ENCODE results near the gene MB.
"Not testable (repeated sequence)": the region's sequence is repeated elsewhere in the genome, so short reads cannot be mapped to it uniquely, and the experiment has no call there.

Gene MB

DNA sequence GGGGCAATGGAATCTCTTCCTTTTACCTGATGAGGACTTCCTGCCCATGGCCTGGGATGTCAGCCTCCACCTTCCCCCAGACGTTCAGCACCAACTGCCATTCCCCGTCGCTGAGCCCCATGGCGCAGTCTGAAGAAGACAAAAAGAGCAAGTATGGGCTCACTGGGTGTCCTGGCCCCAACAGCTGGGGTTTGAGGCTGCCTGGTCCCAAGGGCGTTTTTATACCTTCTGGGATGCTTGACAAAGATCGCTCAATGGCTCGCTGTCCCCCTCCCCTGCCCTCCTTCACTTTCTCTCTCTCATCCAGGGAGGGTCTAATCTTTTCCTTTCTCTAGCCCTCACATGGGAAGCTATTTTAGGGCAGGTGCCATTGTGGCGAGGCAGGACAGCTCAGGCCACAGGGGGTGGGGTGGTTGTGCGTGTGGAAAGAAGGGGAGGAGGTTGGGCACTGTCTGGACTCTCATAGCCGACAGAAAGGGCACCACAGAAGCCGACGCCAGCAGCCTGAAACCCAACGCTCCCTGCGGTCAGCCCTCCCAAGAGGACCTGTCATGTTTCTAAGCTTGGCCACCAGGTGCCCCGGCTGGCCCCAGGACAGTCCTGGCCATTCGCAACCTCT lies at the start of gene MB:
TSS of gene MB (minus strand) at position 193 of the 619 bp plus-strand sequence. CDS start at position 121, 72 bp downstream.
- no peak for DNase-seq (ENCODE audit: low read depth)

- DNase-seq (ENCODE audit: low read depth) = not testable (repeated sequence)
These were observed 49.6 kb upstream of the MB start for GRCh38 chr22:35666699-35667098.

DNA sequence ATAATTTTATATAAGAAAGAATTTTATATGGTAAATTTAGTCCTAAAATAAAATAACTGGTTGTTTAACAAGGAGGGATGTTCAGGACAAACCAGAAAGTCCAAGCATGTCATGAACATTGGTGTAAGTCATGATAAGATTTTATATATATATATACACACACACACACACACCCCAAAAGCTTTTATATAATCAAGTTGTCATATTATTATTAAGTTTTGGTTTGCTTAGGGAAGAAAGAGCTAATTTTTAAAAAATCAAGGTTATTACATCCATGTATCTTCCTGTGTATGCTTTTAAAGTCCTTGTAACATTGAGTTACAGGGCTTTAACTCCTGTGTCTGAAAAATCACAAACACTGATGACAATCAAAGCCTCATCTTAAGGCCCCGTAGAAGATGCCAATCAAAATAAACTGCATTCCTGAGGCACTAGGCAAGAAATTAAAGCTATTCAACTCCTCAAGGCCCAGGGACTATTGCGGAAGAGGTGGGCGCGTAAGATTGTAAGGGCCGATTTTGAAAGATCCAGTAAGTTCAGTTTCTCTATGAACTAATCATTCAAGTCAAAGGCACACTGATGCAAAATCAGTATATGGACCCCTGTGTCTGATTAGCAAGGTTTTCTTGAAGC lies 47.9 kb upstream of the MB start:
- DNase-seq (ENCODE audit: low read depth) = no peak

- DNase-seq (ENCODE audit: low read depth) = no peak
These were observed 46.2 kb upstream of the MB start for GRCh38 chr22:35663371-35663770.

DNA sequence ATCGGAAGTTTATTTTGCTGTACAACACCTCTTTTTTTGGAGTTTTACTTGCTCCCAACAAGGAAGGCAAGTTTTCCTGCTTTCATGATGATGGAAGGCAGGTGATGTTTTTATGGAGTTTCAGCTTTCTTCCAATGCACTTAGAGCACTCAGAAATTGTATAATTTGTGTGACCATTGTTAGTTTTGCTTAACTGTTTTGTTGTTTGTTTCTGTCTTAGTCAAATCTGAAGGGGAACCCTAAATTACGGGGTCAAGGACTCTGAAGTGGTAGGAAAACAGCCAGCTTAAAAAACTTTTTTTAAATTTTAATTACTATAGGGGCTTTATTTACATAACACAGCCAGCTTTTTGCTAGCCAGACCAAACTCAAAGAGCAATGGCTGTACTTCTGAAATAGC lies 45.8 kb upstream of the MB start:
- no peak for DNase-seq (ENCODE audit: low read depth)

- no peak for DNase-seq (ENCODE audit: low read depth)
These were observed 44.3 kb upstream of the MB start for GRCh38 chr22:35661464-35661863.

DNA sequence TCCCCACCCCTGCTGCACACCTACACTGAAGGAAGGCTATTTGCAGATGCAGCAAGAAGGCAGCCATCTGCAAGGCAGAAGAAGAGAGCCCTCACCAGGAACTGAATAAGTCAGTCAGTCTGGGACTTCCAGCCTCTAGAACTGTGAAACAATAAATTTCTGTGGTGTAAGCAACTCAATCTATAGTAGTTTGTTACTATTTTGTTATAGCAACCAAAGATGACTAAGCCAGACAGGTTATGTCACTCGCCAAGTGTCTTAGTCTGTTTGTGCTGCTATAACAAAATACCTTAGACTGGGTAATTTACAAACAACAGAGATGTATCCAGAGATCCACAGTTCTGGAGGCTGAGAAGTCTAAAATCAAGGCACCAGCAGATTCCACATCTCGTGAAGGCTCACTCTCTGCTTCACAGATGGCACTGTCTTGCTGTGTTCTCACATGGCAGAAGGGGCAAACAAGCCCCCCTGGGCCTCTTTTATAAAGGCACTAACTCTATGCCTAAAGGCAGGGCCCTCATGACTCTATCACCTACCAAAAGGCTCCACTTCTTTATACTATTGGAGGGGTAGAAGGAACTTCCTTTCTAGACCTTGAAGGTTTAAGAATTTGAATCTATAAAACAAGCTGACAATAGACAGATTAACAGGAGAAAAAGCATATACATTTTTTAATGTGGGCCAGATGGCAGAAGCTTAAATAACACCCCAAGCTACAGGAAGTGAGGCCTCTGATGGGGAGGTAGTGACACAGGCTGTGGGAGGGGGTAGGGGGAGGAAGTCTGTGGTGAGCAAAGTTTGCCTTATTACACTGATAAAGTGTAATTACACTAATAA lies 43.4 kb upstream of the MB start:
- no peak for DNase-seq (ENCODE audit: low read depth)

DNA sequence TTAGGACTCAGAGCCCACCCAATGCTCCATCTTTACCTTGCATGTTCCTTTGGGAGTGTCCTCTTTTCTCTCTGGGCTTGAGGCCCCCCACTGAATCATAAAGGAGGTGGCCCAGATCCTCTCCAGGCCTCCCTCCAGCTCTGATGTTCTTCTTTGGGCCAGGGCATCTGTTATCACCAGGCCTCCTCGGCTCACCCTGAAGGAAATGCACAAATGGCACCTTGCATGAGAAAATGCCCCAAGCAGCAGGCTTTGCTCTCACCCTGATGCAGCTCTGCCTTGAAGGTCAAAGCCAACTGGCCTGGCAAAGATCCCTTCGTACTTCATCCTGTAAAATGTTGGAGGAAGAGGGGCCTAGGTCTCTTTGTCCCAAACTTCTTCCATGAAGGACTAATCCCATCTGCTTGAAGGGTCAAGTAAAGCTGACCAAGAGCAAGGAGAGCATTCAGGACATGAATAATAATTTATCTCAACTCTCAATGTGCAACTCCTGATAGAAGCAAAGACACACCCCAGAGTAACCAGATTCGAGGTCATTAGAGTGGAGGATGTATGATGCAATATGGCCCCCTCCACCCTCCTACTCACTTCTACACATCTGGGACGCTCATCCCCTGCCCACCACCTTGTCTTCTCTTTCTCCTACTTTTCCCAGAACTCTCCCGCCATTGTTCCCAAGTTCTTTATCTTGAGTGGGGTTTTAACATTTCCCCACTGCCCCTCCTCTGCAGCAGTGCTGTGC lies 40.6 kb upstream of the MB start:
- no peak for DNase-seq (ENCODE audit: low read depth)

GRCh38 chr22:35656284-35656752 lies 39.2 kb upstream of the MB start:
- DNase-seq (ENCODE audit: low read depth) = no peak

- no peak for DNase-seq (ENCODE audit: low read depth)
These were observed 36.7 kb upstream of the MB start for GRCh38 chr22:35653824-35654223.

DNA sequence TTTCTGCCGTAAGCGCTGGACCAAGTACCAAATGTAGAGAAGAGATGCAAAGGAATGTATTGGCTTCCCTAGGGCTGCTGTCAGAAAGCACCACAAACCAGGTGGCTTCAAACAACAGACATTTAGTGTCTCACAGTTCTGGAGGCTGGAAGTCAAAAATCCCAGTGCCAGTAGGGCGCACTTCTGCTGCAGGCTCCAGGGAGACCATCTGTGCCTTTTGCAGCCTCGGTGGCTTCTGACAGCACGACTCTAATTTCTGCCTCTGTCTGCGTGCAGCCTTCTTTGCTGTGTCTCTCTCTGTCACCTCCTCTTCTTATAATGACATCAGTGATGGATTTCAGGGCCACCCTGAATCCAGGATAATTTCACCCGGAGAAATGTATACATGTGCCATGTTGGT lies 34.0 kb upstream of the MB start:
- no peak for DNase-seq (ENCODE audit: low read depth)

GRCh38 chr22:35649636-35650250 lies 32.6 kb upstream of the MB start:
- no peak for DNase-seq (ENCODE audit: low read depth)

- DNase-seq (ENCODE audit: low read depth) = no peak
These were observed 32.0 kb upstream of the MB start for GRCh38 chr22:35649026-35649553.

DNA sequence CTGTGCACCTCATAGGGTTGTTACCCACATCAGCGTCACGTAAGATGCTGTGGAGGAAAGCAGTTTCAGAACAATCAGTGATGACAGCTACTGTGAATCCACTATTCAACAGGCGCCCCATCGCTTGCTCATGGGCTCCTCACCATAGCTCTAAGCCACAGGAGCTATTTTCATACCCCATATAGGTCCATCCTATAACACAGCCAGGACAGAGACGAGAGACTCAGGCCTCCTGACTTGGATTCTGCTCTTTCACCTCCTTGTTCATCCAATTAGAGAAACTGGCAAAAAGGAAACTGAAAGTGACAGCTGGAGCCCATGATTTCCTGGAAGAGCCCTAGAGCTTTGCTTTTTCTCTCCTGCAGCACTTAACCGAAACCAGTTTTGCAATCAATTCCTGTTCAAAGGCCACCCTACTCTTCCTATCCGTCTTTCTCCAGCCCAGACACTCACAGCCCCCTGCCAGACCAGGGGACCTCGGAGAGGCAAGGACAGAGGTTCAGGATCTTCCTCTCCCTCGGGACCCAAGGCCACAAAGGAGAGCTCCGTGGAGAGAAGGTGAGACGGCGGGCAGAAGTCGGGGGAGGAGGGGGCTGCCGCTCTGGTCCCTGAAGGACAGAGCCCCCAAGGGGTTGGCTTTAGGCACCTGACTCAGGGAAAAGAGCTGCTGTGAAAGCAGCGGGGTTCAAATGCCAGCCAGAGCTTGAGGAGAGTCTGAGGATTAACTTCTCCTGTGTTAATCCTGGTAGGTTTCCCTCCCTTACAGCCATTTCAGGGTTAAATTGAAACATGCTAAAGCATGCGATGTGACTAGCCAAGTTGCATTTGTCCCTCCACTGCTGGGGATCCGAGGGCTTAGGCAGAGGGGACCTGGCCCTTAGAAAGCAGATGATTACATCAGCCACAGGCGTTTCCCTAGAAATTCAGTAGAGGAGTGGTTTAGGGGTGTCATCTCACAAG lies 31.2 kb upstream of the MB start, which contains the start of gene APOL6:
TSS of gene APOL6 (plus strand) at position 381 of the 960 bp plus-strand sequence. CDS start 7,980 bp downstream, outside the sequence.
- no peak for DNase-seq (ENCODE audit: low read depth)

DNA sequence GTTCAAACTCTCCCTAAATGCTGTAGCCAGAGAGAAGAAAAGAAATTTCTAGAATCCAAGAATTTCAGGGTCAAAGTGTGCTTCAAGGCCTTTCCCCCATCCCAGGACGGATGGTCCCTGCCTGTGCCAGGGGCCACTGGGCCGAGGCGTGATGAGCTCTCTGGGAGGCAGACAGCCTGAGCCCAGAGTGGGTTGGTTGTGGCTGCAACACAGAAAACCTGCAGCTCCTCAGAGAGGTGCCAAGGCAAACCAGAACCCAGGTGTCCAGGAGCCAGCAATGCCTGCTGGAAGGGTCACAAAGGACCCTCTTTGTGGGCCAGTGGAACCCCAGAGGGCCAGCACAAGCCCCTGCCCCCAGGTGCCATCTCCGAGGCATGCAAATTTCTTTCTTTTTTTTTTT lies 28.5 kb upstream of the MB start:
- no peak for DNase-seq (ENCODE audit: low read depth)

DNA sequence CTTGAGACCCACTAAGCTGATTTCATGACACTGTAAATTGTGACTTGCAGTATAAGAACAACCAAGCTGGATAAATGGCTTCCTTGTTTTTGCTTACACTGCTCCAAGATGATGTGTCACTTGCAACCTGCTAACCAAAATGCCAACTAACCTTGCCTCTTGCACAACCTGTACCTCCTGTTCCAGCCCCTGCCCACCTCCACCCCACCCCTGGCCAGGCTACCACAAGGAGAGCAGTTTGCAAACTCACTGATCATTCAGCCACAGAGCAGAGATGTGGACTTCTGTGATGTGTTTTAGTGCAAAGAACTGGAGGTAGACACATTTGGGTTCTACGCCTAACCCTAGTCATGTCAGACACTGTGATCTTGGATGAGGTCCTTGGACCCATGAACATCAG lies 26.9 kb upstream of the MB start:
- DNase-seq (ENCODE audit: low read depth) = no peak

GRCh38 chr22:35642305-35642741 lies 25.2 kb upstream of the MB start:
- DNase-seq (ENCODE audit: low read depth) = no peak

DNA sequence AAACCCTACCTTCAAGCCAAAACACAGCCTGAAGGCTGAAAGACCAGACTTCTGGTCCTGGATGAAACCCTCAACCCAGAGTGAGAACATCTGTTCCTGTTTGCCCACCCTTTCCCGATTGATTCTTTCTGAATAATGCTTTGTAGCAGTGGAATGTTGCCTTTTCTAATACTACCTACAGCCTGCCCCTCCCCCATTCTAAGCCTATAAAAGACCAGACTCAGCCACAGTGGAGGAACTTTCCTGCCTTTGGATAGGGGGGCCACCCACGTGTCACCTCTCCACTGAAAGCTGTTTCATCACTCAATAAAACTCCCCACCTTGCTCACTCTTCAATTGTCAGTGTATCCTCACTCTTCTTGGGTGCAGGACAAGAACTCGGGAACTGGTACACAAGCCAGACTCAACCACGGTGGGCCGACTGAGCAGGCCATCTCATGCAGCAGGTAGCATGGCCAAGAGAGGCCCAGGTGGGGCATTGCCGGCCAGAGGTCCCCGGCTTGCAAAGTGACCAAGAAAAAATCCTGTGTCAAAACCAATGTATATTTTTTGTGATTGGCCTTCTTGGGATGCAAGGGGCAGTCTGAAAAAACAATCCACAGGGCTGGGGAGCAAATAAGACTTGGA lies 24.5 kb upstream of the MB start:
- no peak for DNase-seq (ENCODE audit: low read depth)

DNA sequence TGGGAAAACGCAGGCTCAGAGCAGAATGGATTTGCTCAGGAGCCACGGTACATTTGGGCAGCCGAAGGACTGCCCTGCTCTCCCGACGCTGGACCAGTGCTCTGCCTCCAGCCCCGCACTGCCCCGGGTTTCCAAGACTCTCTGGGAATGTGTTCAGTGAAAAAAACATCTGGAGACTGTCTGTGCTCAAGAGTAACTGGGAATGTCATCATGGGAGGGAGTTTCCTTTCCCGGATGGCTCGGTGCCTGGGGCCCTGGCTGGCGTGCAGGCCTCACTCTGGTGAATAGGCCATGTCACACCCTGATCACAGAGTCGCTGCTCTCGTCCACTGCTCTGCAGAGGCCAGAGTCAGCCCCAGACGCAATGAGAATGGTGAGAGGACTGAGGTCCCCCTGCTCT lies 21.3 kb upstream of the MB start:
- DNase-seq (ENCODE audit: low read depth) = no peak

DNA sequence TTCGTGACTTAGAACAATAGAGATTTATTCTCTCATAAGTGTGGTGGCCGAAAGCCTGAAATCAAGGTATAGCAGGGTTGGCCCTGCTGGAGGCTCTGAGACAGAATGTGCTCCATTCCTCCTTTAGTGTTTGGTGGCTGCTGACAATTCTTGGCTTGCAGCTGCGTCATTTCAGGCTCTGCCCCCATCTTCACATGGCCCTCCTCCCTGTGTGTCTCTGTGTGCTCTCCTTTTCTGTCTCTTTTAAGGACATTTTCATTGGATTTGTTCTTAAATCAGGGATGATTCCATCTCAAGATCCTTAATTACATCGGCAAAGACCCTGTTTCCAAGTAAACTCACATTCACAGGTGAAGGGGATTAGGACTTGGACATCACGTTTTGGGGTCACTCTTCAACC lies 20.9 kb upstream of the MB start:
- no peak for DNase-seq (ENCODE audit: low read depth)
